Tibial artery (tissue), 4 donors: ENCODE data around the gene ZC3HAV1.

Source experiments
- DNase-seq, 2 donors: peaks; one replicate each; pipeline ENCODE4 v3.0.0-alpha.2; 2019
- H3K27ac ChIP-seq, 2 donors: fragments of 200-600 bp; sonication (generic) in 1 of 2; 1 replicate in 1 of 2; 2 replicates in 1 of 2; pipeline ENCODE4 v1.5.1; 2018 to 2019; ENCODE audit warnings: mild to moderate bottlenecking in 1 of 2
- H3K27me3 ChIP-seq, 2 donors: fragments of 200-600 bp; sonication (generic) in 1 of 2; one replicate each; pipeline versions ENCODE4 v1.5.1 to v1.6.0; 2016 to 2019
- H3K36me3 ChIP-seq, 3 donors: fragments of 200-600 bp; sonication (generic) in 2 of 3; one replicate each; pipeline ENCODE4 v1.5.1; 2016 to 2019; ENCODE audit warnings: mild to moderate bottlenecking in 2 of 3
- H3K4me1 ChIP-seq, 4 donors: fragments of 200-600 bp; sonication (generic) in 2 of 4; 1 replicate in 3 of 4; 2 replicates in 1 of 4; pipeline ENCODE4 v1.5.1; 2016 to 2019
- H3K4me3 ChIP-seq, 2 donors: fragments of 200-600 bp; sonication (generic) in 1 of 2; 1 replicate in 1 of 2; 2 replicates in 1 of 2; pipeline ENCODE4 v1.5.1; 2018 to 2019; ENCODE audit warnings: mild to moderate bottlenecking in 2 of 2
- H3K9me3 ChIP-seq, 3 donors: fragments of 200-600 bp; sonication (generic) in 1 of 3; one replicate each; pipeline ENCODE4 v1.5.1; 2016 to 2019
- intact Hi-C: fragments of 100-400 bp; cut with DNase I; formaldehyde crosslinking; loops from one replicate; pipeline ENCODE4 v1.15.0; 2023; ENCODE audit warnings: low total_unique reads
- TF ChIP-seq, protein P1 (sequence below), 2 experiments: fragments of 200-600 bp in 1 of 2; fragments of 450-650 bp in 1 of 2; IDR thresholded peaks; one replicate each; pipeline ENCODE4 v1.5.1; 2017 to 2019; ENCODE audit warnings: antibody characterized with exemption in 2 of 2, mild to moderate bottlenecking in 1 of 2, moderate library complexity in 1 of 2

ZC3HAV1 gene

GRCh38 chr7:139116999-139117398 is 7.5 kb upstream of the ZC3HAV1 start:
- Histone ChIP-seq H3K27me3 (peaks cover 0 to 10% of the 10 kb centered on the region in 2 donors), H3K9me3 (no peaks in the 10 kb centered on the region), H3K4me3 (no peak overlapping the region), H3K36me3 (no peaks in the 10 kb centered on the region), H3K4me1 (no peaks in the 10 kb centered on the region), H3K27ac (no peak overlapping the region)
- TF ChIP-seq, protein P1, sequence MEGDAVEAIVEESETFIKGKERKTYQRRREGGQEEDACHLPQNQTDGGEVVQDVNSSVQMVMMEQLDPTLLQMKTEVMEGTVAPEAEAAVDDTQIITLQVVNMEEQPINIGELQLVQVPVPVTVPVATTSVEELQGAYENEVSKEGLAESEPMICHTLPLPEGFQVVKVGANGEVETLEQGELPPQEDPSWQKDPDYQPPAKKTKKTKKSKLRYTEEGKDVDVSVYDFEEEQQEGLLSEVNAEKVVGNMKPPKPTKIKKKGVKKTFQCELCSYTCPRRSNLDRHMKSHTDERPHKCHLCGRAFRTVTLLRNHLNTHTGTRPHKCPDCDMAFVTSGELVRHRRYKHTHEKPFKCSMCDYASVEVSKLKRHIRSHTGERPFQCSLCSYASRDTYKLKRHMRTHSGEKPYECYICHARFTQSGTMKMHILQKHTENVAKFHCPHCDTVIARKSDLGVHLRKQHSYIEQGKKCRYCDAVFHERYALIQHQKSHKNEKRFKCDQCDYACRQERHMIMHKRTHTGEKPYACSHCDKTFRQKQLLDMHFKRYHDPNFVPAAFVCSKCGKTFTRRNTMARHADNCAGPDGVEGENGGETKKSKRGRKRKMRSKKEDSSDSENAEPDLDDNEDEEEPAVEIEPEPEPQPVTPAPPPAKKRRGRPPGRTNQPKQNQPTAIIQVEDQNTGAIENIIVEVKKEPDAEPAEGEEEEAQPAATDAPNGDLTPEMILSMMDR (IDR thresholded peaks at IDR 0.05), result no peak
- DNase-seq, result no peak
- intact Hi-C loops, result no loop called here

- Histone ChIP-seq H3K4me1 (peaks cover 0 to 5% (median 2%) of the 10 kb centered on the region in 4 donors), H3K27ac (no peak overlapping the region), H3K4me3 (no peak overlapping the region), H3K36me3 (no peaks in the 10 kb centered on the region), H3K9me3 (no peaks in the 10 kb centered on the region), H3K27me3 (peaks cover 0 to 10% of the 10 kb centered on the region in 2 donors)
- intact Hi-C loops, result no loop called here
- no peak for DNase-seq
- TF ChIP-seq, protein P1 (IDR thresholded peaks at IDR 0.05), result no peak
These were observed 5.6 kb upstream of the ZC3HAV1 start for GRCh38 chr7:139115104-139115503.

DNA sequence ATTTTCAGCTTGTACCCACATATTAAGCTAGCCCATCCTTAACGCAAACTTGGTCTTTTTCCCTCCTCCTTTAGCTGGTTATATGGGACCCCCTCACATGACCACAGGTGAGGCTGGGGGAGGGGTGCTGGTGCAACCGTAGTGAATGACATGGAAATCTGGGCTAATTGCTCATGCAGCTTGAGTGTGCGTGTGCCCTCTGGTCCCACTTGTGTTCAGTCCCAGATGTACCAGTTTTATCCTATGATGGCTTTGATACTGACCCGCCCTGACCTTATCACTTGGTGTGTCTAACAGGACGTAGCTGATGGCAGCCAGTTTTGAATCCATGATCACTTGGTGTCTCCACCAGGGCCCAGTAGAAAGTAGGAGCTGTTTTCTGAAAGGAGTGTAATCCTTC is 5.1 kb upstream of the ZC3HAV1 start:
- H3K4me3 ChIP-seq, result no peak overlapping the region
- intact Hi-C loops, result no loop called here
- DNase-seq, result no peak

GRCh38 chr7:139114018-139114417 is 4.5 kb upstream of the ZC3HAV1 start:
- H3K27ac ChIP-seq, result no peak overlapping the region
- TF ChIP-seq, protein P1 (IDR thresholded peaks at IDR 0.05), result no peak
- DNase-seq, result no peak
- peaks cover 0 to 10% (median 3%) of the 10 kb centered on the region in 4 donors for H3K4me1 ChIP-seq
- H3K27me3 ChIP-seq, result peaks cover 0 to 9% of the 10 kb centered on the region in 2 donors
- intact Hi-C loops, result no loop called here
- H3K4me3 ChIP-seq, result no peak overlapping the region
- no peaks in the 10 kb centered on the region for H3K36me3 ChIP-seq
- H3K9me3 ChIP-seq, result no peaks in the 10 kb centered on the region

More for the DNA sequence above, 5.1 kb upstream of the ZC3HAV1 start:
- Histone ChIP-seq H3K9me3 (no peaks in the 10 kb centered on the region), H3K36me3 (no peaks in the 10 kb centered on the region), H3K27ac (no peak overlapping the region), H3K27me3 (peaks cover 0 to 10% of the 10 kb centered on the region in 2 donors), H3K4me1 (peaks cover 0 to 10% (median 3%) of the 10 kb centered on the region in 4 donors)
- TF ChIP-seq, protein P1 (IDR thresholded peaks at IDR 0.05), result no peak

- TF ChIP-seq, protein P1 (IDR thresholded peaks at IDR 0.05), result no peak
- DNase-seq, result no peak
- intact Hi-C loops, result no loop called here
- Histone ChIP-seq H3K4me1 (peaks cover 0 to 13% (median 5%) of the 10 kb centered on the region in 4 donors), H3K27ac (no peak overlapping the region), H3K4me3 (no peak overlapping the region), H3K9me3 (no peaks in the 10 kb centered on the region), H3K27me3 (no peaks in the 10 kb centered on the region), H3K36me3 (no peaks in the 10 kb centered on the region)
These were observed 3.3 kb upstream of the ZC3HAV1 start for GRCh38 chr7:139112741-139113250.

- no peak for DNase-seq
- H3K9me3 ChIP-seq, result no peaks in the 10 kb centered on the region
- TF ChIP-seq, protein P1 (IDR thresholded peaks at IDR 0.05), result no peak
- no peak overlapping the region for H3K27ac ChIP-seq
- H3K27me3 ChIP-seq, result no peaks in the 10 kb centered on the region
- intact Hi-C loops, result no loop called here
- no peaks in the 10 kb centered on the region for H3K36me3 ChIP-seq
- peaks cover 0 to 13% (median 9%) of the 10 kb centered on the region in 4 donors for H3K4me1 ChIP-seq
- H3K4me3 ChIP-seq, result no peak overlapping the region
These were observed 2.8 kb upstream of the ZC3HAV1 start for GRCh38 chr7:139112316-139112715.
